G401.6 (cell line): ENCODE data around the gene NDUFB6.
"Not testable (repeated sequence)": the region's sequence is repeated elsewhere in the genome, so short reads cannot be mapped to it uniquely, and the experiment has no call there.

Experiments used
- FAIRE-seq: peaks from 2 replicates; lab custom pipeline; 2012; peaks lifted over from hg19 to GRCh38; lab: Jason Lieb, UNC

The NDUFB6 gene

DNA sequence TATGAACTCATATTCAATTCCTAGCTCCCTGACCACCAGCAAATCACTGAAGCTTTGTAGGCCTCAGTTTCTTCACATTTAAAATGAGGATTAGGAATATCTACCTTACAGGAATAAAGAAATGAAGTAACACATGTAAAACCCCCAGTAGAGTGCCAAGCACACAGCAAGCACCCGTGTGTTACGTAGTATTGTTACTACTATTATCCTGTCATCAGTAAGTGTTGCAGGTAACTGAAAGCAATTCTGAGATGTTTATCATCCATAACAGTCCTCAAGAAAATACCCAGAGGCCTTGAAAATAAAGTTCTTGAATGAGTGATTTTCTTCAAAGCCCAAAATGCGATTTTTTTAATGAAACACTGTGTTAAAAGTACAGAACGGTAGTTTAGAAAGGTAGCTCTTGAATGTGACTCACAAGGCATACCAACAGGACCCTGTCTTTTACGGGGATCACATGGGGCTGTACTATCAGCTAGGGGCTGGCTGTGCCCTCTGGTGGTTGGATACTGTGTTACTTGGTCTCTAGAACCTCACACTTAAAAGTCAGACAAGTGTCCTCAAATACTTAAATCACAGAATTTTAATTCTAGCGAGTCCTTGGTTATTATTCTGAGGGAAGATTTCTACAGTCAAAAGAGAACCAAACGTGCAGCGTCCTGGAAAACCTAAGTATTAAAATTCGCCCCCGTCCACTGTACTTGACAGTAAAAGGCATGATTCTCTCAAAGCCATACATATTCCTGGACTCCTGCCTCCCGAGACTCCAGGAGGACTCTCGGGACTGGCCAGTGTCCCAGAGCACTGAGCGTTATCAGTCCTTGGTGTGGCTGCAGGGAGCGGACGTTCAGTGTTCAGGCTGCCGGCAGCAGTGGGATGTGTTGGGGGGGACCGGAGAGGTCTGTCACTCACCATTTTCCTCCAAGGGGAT lies 725 bp downstream of the NDUFB6 start:
- peak; percentile 90 for FAIRE-seq

DNA sequence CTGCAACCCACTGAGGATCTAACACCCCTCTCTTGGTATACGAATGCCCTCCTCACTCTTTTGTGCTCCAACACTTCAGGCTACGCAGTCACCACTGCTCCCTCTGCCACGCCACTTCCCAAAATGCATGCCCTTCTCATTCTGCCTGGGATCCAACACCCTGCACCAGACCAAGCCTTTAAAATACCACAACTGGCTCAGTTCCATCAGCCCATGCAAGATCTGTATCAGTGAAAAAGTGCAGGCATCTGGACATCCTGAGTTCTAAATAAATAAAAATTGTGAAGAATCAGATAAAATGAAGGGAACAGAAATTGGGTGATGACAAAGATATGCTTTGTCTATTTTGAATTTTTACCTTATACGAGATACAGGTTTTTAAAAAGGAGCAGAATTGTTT lies 2.7 kb downstream of the NDUFB6 start:
- no peak for FAIRE-seq

DNA sequence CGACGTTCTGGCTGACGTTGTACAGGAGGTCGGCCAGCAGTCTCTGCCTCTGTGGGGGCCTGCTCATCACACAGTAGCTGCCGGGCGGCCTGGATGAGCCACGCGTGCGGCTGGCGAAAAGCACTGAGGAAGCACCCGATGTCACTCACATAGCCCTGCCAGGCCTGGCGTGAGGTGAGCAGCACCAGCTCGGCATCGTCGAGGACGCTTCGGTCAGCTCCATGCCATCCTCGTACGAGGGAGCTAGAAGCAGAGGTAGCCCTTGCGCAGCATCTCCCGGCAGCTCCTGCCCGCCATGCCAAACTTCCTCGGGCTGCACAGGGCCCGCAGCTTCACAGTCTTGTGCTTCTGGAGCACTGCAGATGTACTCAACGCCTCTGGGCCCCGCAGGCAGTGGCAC lies 6.2 kb downstream of the NDUFB6 start:
- no peak for FAIRE-seq

DNA sequence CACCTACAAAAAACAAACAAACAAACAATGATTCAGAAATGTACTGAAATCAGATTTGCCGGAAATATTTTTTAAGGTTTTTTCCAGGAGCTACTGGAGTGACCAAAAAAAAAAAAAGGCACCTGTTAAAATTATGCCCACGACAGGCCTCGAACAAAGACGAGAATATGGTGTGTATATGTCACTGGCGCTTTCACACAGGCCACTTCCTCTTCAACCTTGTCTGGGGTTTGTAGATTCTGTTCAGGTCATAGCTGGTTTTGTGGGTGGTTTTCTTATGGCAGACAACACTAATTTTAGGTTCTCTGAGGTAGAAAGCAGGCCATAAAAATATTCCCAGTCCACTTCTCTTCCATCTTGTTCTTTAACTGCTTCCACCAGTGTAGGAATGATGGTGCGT lies 7.0 kb downstream of the NDUFB6 start:
- FAIRE-seq, result no peak

DNA sequence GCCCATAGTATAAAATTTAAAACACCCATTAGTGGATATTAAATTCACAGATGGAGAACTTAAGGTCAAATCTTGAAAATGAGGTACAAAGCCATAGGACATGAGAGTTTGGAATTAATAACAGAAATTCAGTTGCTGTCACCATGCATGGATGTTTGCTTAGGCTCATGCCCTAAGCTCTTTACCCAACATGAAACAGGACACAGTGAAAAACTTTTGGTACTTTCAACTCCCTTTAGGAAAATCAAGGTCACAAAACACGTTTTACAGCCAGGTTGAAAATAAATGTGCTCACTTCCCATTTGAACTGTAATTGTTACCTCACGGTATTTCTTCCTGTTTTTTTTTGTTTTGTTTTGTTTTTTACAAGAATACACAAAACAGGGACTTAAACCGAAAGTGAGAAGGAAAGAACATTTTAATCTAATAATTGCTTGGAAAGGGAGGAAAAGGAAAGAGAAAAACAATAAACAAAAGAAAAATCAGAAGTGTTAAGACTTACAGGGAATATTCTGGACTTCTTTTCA lies 14.5 kb downstream of the NDUFB6 start:
- FAIRE-seq, result no peak

DNA sequence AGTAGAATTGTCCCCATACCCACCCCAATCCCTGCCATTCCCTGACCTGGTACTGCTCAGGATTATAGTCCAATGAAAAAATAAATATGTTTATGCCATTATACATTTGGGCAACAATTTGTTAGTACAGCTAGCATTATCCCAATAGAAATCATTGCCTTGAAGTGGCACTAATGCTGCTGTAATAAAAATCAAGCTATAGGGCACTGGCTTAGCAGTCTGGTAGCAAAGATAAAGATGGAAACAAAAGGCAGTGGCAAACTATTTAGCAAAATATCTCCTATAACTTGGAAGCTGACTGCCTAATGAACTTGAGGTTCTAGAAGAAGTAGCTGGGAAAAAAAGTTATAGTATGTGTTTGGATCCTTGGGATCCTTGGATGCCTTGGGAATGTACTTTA lies 18.4 kb downstream of the NDUFB6 start:
- no peak for FAIRE-seq

DNA sequence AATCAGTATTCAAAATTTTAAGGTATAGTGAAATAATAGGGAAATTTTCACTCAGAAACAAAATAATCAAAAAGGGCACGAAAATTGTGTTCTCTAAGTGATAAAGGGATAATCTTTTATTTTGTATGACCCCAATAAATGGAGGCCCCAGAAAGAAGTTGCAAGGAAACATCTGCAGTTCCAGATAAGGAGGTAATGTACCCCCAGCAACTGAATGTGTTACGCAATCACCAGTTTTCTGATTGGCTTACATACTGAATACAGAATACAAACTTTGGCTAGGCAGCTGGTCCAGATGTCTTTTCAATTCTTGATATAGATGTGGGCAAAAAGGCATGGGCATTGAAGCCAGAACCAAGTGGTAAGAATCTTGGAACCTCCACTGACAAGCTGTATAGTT lies 18.9 kb downstream of the NDUFB6 start:
- FAIRE-seq, result no peak

DNA sequence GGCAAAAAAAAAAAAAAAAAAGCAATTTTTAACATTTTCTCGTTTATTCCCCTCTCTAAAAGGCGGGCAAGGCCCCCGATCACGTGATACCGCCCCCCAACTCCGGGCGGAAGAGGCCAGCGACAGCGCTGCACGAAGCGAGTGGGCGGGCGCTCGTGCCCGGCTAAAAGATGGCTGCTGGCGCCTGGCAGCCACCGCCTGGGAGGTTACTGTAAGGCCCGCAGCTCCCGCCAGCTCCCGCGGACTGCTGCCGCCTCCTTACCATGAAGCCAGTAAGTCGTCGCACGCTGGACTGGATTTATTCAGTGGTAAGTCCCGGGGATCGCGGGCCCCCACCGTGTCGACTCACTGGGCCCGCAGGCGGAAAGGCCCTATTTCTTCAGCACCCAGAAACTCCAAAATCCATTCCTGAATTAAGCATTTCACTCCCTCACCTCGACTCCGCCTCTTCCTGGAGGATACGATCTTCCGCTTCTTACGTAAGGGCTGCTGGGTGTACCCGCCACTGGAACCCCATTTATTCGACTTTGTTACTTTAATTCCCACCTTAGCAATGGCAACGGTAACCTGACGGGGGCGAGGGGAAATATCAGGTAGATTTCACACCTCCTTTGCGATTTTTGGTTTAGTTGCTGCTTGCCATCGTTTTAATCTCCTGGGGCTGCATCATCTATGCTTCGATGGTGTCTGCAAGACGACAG lies 20.6 kb downstream of the NDUFB6 start, which contains the start of the genes SMIM27 and TOPORS:
Gene SMIM27, plus strand, starts transcription at position 156 of the 701 bp plus-strand sequence. Its CDS starts 108 bp downstream, at position 264.
Gene TOPORS, minus strand, starts transcription at position 415 of the 701 bp plus-strand sequence. Its CDS starts 150 bp downstream, at position 265.
- FAIRE-seq, result peak; percentile 85

DNA sequence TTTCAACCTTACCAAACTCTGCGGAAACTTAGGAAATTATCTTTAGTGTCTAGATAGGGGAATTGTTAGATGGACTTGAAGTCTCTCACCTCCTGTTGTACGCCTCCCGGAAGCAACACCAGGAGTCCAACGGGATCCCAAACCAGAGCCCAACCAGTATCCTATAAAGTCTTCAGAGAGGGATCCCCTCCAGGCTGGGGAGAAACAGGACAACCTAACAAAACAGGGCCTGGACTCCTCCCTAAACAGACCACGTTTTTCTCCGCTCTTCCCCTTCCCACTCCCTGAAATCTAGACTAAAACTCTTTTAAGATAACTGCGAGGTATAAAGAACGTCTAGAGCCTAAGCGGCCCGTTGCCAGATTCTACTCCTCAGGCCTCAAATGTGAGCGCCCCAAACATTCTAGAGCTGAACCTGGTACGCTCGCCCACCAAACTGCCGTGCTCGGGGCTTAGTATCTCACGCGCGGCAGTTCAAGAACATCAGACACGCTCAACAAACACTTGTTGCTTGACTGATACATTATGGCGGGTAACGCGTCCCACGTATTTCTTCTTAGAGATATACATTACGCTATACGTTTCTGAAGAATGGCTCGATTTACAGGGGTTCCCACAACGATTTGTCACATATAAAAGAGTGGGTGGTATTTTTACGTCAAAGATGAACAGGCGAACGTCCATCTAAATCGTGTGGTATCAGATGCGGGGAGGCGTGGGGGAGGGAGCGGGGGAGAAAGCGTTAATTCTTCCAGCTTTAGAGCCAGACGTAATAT lies 21.5 kb downstream of the NDUFB6 start:
- FAIRE-seq, result no peak

DNA sequence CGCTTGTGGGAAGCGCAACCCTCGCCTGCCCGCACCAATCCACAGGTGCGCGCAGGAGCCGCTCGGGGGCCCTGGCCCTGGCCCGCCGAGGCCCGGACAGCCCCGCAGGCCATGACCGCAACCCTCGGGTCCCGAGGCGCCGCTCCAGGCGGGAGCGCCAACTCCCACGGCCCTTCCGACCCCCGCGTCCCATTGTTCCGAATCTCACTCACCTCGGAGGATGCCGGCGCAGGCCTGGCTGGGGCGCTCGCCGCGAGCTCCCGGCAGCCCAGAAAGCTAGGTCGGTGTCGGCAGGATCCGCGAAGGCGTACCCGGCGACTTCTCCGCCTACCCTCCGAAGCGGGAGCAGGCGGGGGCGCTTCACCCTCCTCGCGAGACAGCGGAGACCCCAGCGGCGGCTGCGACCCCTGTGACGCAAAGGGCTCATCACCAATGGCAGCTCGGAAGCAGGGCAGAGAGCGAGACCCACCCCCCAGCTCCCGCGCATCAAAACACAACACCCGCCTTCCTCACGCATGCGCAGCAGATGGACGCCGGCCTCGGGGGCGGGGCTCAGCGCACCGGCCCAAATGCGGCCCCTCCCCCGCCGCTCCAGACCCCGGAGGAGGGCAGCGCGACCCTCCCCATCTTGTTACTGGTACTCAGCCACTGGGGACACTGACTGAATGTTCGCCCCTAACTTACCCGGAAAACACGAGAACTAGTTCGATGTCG lies 22.2 kb downstream of the NDUFB6 start:
- peak; percentile 85 for FAIRE-seq

DNA sequence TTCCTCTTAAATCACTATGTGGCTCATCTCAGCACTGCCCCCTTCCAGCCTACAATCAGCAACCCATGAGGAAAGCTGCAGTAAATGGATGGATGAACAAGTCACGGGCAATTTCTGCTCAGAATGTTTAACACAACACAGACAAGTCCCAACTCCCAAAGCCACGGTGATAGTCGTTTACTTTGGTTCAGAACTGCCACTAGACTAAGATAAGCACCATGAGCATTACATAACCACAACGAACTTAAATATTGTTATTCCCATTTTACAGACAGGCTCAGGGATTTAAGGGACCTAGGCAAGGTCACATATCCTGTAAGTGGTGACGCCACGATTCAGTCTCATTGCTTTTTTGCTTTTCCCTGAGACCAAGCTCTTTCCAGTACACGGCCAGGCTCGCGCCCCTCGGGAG lies 22.8 kb downstream of the NDUFB6 start:
- no peak for FAIRE-seq

DNA sequence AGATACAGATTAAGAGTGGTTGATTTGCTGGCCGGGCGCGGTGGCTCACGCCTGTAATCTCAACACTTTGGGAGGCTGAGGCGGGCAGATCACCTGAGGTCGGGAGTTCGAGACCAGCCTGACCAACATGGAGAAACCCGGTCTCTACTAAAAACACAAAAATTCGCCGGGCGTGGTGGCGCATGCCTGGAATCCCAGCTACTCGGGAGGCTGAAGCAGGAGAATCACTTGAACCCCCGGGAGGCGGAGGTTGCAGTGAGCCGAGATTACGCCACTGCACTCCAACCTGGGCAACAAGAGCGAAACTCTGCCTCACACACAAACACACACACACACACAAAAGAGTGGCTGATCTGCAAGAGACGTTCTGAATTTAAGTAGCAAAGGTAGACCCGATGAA lies 24.7 kb downstream of the NDUFB6 start:
- not testable (repeated sequence) for FAIRE-seq

DNA sequence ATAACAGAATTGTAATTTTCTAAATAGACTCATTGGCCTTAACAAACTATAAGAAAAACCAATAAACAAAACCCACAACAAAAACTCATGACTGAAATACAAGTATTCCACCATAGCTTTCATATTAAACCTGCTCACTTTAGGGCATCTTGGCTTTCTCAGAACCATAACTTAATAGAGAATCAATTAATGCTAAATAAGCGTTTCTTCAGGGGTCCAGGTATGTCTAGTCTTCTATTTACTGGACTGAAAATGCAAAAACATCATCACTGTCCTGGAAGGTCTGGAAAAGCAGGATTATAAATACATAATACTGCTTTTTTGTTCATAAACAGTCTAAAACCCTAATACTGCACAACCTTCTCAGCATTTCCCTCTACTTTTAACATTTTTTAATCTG lies 27.1 kb downstream of the NDUFB6 start:
- FAIRE-seq, result no peak

DNA sequence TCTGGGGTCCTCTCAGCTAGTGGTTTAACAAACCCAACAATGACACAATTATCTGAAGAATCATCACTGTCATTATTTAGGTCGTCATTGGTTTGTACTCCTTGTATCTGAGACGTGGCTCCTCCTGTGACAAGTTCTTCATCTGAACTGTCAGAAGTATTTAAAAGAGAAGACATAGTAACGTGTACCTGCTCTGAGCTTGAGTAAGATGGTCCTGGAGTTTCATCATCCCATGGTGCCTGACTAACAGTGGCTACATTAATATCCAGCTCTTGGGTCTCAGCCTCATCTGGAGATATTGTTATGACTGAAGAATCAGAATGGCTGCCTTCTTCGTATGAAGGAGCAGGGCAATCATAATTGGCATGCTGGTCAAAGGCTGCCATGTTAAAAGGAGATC lies 29.9 kb downstream of the NDUFB6 start:
- FAIRE-seq, result no peak

DNA sequence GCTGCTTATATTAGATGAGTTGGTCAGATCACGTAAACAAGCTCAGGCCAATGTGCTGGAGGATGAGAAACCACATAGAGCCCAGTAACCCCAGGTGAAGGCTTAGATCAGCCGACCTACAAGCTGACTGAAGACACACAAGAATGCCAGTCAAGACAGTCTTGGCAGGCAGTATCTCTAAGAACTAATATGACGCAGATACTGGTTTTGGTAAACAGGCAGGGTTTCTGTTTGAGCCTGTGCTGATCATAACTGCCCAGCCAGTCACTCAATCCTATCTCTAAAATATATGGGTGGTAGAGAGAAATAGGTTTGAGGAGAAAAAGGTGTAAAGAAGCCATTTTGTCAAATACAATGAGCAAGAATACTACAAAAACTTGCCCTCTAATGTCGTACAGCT lies 39.1 kb downstream of the NDUFB6 start:
- FAIRE-seq, result no peak

DNA sequence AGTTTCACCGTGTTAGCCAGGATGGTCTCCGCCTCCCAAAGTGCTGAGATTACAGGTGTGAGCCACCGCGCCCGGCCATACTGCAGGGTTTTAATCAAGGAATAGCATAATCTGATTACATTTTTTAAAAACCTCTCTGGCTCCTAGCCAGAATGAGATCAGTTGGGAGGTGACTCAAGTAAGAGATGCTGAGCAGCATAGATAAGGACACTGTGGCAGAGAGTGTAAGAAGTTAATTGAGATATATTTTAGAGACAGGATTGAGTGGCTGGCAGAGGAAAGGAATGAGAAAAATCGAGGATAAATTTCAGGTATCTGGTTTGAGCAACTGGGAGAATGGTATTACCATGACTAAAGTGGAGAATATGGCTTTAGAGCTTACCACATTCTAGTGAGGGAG lies 39.6 kb downstream of the NDUFB6 start:
- no peak for FAIRE-seq

DNA sequence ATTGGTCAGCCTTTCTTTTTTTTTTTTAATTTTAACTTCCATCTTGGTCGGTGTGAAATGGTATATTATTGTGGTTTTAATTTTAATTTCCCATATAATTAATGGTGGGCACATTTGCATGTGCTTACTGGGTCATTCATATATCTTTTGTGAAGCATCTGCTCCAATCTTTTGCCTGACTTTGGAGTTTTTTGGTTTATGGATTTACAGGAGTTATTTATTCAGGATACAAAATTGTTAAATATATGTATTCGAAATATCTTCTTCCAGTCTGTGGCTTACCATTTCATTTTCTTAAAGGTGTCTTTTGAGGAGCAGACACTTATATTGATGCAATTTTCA lies 46.3 kb downstream of the NDUFB6 start:
- no peak for FAIRE-seq

DNA sequence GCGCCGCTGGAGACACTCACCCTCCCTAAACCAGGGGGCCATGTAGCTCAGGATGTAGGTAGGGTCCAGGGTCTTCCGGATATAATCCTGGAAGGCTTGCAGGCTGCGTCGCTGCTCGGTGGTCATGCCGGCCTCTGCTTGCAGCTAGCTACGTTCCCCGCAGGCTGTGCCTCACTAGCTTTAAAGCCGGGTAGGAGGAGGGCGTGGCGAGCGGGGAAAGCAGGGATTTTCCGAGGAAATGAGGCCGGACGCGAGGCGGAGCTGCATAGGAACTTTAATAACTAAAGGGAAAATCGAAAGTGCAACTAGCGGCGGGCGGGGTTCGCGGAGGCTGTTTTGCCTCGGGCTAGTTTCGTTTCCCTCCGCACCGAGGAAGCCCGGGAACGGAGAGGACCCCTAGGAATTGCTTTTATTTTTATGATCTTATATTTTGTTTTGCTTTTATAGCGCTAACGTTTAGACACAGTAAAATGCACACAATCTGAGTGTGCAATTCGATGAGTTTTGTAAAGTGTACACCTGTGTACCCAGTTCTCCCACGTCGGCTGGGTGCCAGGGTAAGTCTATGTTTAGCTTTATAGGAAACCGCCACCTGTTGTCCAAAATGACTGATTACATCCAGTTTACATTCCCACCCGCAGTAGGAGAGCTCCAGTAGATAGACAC lies 46.8 kb downstream of the NDUFB6 start, which contains the start of gene RIGI:
Gene RIGI, minus strand, starts transcription at position 156 of the 666 bp plus-strand sequence. Its CDS starts 30 bp downstream, at position 126.
- FAIRE-seq, result peak; percentile 95

DNA sequence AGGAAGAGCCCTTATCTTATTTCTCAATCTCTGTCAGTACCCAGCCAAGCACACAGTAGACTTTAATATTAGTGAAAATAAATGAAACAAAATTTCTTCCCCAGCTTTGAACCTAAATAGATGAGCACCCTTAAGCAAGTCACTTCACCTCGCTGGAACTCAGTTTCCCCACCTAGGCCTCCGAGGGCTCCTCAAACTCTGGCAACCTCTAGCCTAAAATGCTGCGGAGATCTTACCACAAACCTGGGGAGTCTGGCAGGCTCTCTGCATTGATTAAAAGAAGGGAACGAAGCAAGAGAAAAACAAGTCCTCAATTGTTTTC lies 47.3 kb downstream of the NDUFB6 start:
- no peak for FAIRE-seq

DNA sequence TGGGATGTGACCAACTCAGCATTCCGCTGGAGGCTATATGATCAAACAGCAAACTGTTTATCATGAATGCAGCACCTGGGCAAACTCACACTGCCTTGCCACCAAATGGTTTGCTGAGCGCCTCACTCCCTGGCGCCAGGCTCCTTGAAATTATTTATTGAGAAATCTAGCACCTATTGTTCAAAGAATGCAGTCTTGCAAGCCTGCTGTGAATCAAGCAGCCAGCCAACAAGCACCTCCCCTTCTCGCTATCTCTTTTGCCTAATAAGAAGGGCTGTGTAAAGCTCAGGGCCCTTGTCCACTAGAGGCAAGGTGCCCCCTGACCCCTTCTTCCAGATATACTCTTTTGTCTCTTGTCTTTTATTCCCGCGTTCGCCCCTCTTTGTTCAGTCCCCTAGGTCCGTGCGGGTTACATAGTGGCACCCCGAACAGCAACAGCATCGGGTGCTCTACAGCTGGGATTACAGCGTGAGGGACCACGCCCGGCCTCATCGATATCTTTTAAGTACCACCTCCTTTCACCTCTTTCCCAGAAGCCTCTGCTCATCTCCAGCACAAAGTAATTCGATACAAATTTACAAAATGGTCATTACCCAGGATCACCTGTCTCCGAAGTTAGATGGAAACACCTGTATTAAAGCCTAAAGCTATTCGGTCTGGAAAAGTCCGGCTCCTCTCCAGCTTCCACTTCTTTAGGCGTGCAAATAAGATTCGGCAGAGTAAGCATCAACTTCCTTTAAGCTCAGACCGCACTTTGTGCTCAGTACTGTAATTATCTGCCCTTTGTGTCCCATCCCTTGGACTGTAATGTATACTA lies 47.9 kb downstream of the NDUFB6 start:
- FAIRE-seq, result no peak
